Epithelial cell of proximal tubule (primary cell): Measurements from ENCODE around the gene GLYR1. TPM values are rescaled to one million over a fixed set of nuclear protein-coding genes. Genes with fewer than 3 reads are reported as not detected.

Source experiments
- DNase-seq: peaks from one replicate; pipeline ENCODE4 v3.0.0-alpha.2; 2011; ENCODE audit warnings: low read depth
- H3K4me3 ChIP-seq: 2 replicates; pipeline ENCODE4 v1.5.1; 2011; ENCODE audit warnings: low read depth, mild to moderate bottlenecking, low read length
- total RNA-seq: library from RNA; depleted of rRNA; stranded (reverse); fragments of >200 nt; gene quantifications from 2 replicates; pipeline ENCODE4 v1.2.3, GENCODE V29; 2015
- TF ChIP-seq, protein P1 (sequence below): conservative IDR thresholded peaks from 2 replicates; pipeline ENCODE4 v1.5.1; 2012; ENCODE audit warnings: low read depth, mild to moderate bottlenecking, low read length

Gene GLYR1
- total RNA-seq, 1 donor from 2014 or later = 33.1 TPM

DNA sequence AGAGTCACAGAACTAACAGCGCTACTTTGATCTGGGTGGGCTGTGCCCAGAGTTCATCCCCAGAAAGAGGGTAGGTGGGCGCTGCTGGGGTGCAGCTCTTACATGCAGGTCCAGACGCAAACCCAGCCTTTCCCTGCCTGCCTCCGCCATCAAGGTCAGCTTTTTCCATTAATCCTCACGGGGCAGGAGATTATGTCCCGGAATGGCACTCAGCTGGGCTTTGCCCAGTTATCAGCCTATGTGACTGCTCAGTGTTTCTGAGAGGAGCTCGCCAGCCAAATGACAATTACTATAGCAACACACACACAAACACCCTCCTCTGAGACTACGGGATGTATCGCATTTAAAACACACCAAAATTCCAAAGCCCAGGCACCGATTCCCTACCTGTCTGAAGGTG is 20.1 kb downstream of the GLYR1 start:
- H3K4me3 ChIP-seq = no peak overlapping the region
- TF ChIP-seq, protein P1, sequence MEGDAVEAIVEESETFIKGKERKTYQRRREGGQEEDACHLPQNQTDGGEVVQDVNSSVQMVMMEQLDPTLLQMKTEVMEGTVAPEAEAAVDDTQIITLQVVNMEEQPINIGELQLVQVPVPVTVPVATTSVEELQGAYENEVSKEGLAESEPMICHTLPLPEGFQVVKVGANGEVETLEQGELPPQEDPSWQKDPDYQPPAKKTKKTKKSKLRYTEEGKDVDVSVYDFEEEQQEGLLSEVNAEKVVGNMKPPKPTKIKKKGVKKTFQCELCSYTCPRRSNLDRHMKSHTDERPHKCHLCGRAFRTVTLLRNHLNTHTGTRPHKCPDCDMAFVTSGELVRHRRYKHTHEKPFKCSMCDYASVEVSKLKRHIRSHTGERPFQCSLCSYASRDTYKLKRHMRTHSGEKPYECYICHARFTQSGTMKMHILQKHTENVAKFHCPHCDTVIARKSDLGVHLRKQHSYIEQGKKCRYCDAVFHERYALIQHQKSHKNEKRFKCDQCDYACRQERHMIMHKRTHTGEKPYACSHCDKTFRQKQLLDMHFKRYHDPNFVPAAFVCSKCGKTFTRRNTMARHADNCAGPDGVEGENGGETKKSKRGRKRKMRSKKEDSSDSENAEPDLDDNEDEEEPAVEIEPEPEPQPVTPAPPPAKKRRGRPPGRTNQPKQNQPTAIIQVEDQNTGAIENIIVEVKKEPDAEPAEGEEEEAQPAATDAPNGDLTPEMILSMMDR = no peak
- DNase-seq = no peak

GRCh38 chr16:4826526-4826925 is 20.6 kb downstream of the GLYR1 start:
- H3K4me3 ChIP-seq = no peak overlapping the region
- TF ChIP-seq, protein P1 = no peak

DNA sequence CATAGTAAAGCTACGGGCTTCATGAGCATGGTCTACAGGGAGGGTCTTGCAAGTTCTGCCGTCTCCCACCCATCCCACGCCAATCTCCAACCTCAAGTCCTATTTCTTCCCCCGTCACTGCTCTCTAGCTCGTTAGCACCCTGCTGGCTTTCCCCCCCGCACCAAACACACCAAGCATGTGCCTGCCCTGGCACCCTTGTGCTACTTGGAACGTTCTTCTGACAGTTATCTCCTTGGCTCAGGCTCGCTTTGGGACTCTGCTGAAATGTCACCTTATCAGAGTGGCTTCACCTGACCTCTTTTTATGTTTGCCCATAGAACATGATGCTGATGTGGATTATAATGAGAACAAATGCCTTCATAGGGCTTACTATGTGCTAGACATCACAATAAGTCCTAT is 21.9 kb downstream of the GLYR1 start:
- no peak for DNase-seq
- TF ChIP-seq, protein P1 = no peak

More at GRCh38 chr16:4826526-4826925, 20.6 kb downstream of the GLYR1 start:
- no peak for DNase-seq

GRCh38 chr16:4820652-4821051 is 26.4 kb downstream of the GLYR1 start:
- TF ChIP-seq, protein P1 = no peak
- no peak for DNase-seq
- no peak overlapping the region for H3K4me3 ChIP-seq

More for the DNA sequence above, 21.9 kb downstream of the GLYR1 start:
- no peak overlapping the region for H3K4me3 ChIP-seq

- H3K4me3 ChIP-seq = no peak overlapping the region
- DNase-seq = no peak
- TF ChIP-seq, protein P1 = no peak
Measured at GRCh38 chr16:4814542-4815173, 32.4 kb downstream of the GLYR1 start.

DNA sequence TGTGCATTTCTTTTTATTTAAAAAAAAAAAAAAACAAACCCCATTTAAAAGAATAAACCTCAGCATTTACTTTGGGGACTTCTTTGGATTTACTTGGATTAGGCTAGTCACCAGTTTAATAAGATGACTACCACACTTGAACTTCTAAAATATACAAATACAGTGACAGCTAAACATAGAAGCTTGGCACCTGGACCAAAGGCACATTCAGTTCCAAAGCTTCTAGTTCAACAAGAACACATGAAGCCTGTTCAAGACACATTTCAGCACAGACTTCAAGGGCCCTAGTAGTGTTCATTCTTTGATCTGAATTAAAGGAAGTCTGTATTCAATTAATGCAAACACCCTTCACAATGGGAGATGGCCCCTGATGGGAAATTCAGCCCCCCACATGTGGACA is 33.0 kb downstream of the GLYR1 start:
- TF ChIP-seq, protein P1 = no peak
- no peak for DNase-seq

GRCh38 chr16:4813251-4814003 is 33.7 kb downstream of the GLYR1 start:
- TF ChIP-seq, protein P1 = no peak
- DNase-seq = no peak
- no peak overlapping the region for H3K4me3 ChIP-seq

More for the DNA sequence above, 33.0 kb downstream of the GLYR1 start:
- H3K4me3 ChIP-seq = no peak overlapping the region
